GM12878 (cell line): ENCODE data around the gene PRKCE. TPM values are rescaled to one million over a fixed set of nuclear protein-coding genes. Genes with fewer than 3 reads are reported as not detected.

ENCODE experiments used
- ATAC-seq: fragments of 200-7000 bp; cut with Tn5 transposase; 3 replicates; pipeline ENCODE4 v1.9.1; 2020; ENCODE audit warnings: mild to moderate bottlenecking, moderate library complexity
- BruUV-seq: library from RNA; stranded (reverse); fragments of 400-500 nt; replicated peaks from 2 replicates; lab custom pipeline; 2021; lab: Mats Ljungman, UMichigan
- CTCF ChIA-PET: fragments of 300-600 bp; sonication (Branson Sonifier 250); formaldehyde crosslinking; extraction: SDS; loops from one replicate; lab custom pipeline; 2021; ENCODE audit warnings: inconsistent platforms; lab: Yijun Ruan, JAX
- POLR2A ChIA-PET: fragments of 350-600 bp; formaldehyde crosslinking; extraction: SDS; loops from one replicate; lab custom pipeline; 2021; ENCODE audit warnings: inconsistent platforms; lab: Charles Lee
- RAD21 ChIA-PET: fragments of 300-600 bp; sonication (Branson Sonifier 250); formaldehyde crosslinking; loops from one replicate; lab custom pipeline; 2023; ENCODE audit warnings: antibody characterized with exemption; ENCODE audit not compliant: unreplicated experiment; lab: Charles Lee
- SMC1A ChIA-PET: fragments of 300-600 bp; sonication (Branson Sonifier 250); formaldehyde crosslinking; loops from one replicate; lab custom pipeline; 2023; ENCODE audit not compliant: unreplicated experiment, uncharacterized antibody; lab: Charles Lee
- DNase-seq: peaks from one replicate; pipeline ENCODE4 v3.0.0-alpha.2; 2011; ENCODE audit warnings: low read depth, low spot score
- FAIRE-seq: peaks from 3 replicates; lab custom pipeline; 2011; peaks lifted over from hg19 to GRCh38; lab: Jason Lieb, UNC
- H2AFZ ChIP-seq: 2 replicates; pipeline ENCODE4 v1.6.0; 2011; ENCODE audit warnings: low read depth, low read length, control low read depth; ENCODE audit not compliant: control insufficient read depth
- H3K27ac ChIP-seq: 2 replicates; pipeline ENCODE4 v1.5.1; 2011; ENCODE audit warnings: control low read depth; ENCODE audit not compliant: control insufficient read depth, insufficient read depth
- H3K27me3 ChIP-seq, 2 experiments: replicated peaks in 1 of 2; 2 replicates each; pipeline versions ENCODE4 v1.6.0 to v1.6.1; 2011; ENCODE audit warnings: low read length in 1 of 2; ENCODE audit not compliant: control insufficient read depth in 2 of 2, insufficient read depth in 2 of 2
- H3K36me3 ChIP-seq, 2 experiments: 2 replicates each; pipeline ENCODE4 v1.5.1; 2011; ENCODE audit warnings: low read length in 1 of 2; ENCODE audit not compliant: control insufficient read depth in 2 of 2, insufficient read depth in 2 of 2
- H3K4me1 ChIP-seq: 2 replicates; pipeline ENCODE4 v1.6.1; 2011; ENCODE audit warnings: mild to moderate bottlenecking, low read length, moderate library complexity, mixed read lengths; ENCODE audit not compliant: control insufficient read depth, insufficient read depth
- H3K4me2 ChIP-seq: 2 replicates; pipeline ENCODE4 v1.6.0; 2011; ENCODE audit warnings: control low read depth; ENCODE audit not compliant: control insufficient read depth, insufficient read depth
- H3K4me3 ChIP-seq: fragments of 200-600 bp; sonication (generic); 2 replicates; pipeline ENCODE4 v1.5.1; 2016
- H3K79me2 ChIP-seq: 2 replicates; pipeline ENCODE4 v1.6.0; 2011; ENCODE audit warnings: low read length; ENCODE audit not compliant: control insufficient read depth, insufficient read depth
- H3K9ac ChIP-seq: 2 replicates; pipeline ENCODE4 v1.8.0; 2011; ENCODE audit warnings: low read length, control low read depth, mixed read lengths; ENCODE audit not compliant: control insufficient read depth, insufficient read depth
- H3K9me3 ChIP-seq: replicated peaks from 3 replicates; pipeline ENCODE4 v1.5.1; 2011; ENCODE audit warnings: mild to moderate bottlenecking, low read length; ENCODE audit not compliant: control insufficient read depth, insufficient read depth
- H4K20me1 ChIP-seq: 2 replicates; pipeline ENCODE4 v1.6.0; 2011; ENCODE audit not compliant: control insufficient read depth, insufficient read depth
- ATF7 ChIP-seq: fragments of 450-650 bp; IDR thresholded peaks from 2 replicates; pipeline ENCODE4 v1.6.1; 2016; ENCODE audit warnings: low read depth, mild to moderate bottlenecking
- CREM ChIP-seq: IDR thresholded peaks from 2 replicates; pipeline ENCODE4 v1.6.1; 2014; ENCODE audit warnings: antibody characterized with exemption, low read depth
- EGR1 ChIP-seq, 2 experiments: IDR thresholded peaks; 1 replicate in 1 of 2; 2 replicates in 1 of 2; pipeline ENCODE4 v1.6.1; 2011 to 2012; ENCODE audit warnings: low read depth in 2 of 2, low read length in 2 of 2, borderline replicate concordance in 1 of 2, mild to moderate bottlenecking in 1 of 2, moderate library complexity in 1 of 2
- EZH2 ChIP-seq: IDR thresholded peaks from 2 replicates; pipeline ENCODE4 v1.6.1; 2012; ENCODE audit warnings: low read depth, mild to moderate bottlenecking, control low read depth, inconsistent platforms, low read length, borderline replicate concordance; ENCODE audit not compliant: control insufficient read depth
- HDAC2 ChIP-seq: fragments of 200-600 bp; sonication (generic); IDR thresholded peaks from 2 replicates; pipeline ENCODE4 v1.6.1; 2017
- IKZF2 ChIP-seq, 2 experiments: fragments of 450-650 bp; IDR thresholded peaks; 2 replicates each; pipeline ENCODE4 v1.6.1; 2017; ENCODE audit warnings: mild to moderate bottlenecking in 2 of 2, moderate library complexity in 2 of 2
- MXI1 ChIP-seq: fragments of 150-350 bp; IDR thresholded peaks from 2 replicates; pipeline ENCODE4 v1.6.1; 2011; ENCODE audit warnings: low read depth, mild to moderate bottlenecking, inconsistent platforms, low read length, improper control_type of control experiment
- NRF1 ChIP-seq: conservative IDR thresholded peaks from 2 replicates; pipeline ENCODE4 v1.6.1; 2011; ENCODE audit warnings: mild to moderate bottlenecking, low read depth, low read length, improper control_type of control experiment
- PML ChIP-seq: IDR thresholded peaks from 2 replicates; pipeline ENCODE4 v1.6.1; 2012; ENCODE audit warnings: low read length, inconsistent platforms
- RCOR1 ChIP-seq: conservative IDR thresholded peaks from 2 replicates; pipeline ENCODE4 v1.6.1; 2012; ENCODE audit warnings: low read depth, low read length, improper control_type of control experiment
- RELA ChIP-seq: fragments of 450-650 bp; IDR thresholded peaks from 2 replicates; pipeline ENCODE4 v1.8.0; 2014; ENCODE audit warnings: borderline replicate concordance; ENCODE audit not compliant: partially characterized antibody
- SIX5 ChIP-seq: IDR thresholded peaks from 2 replicates; pipeline ENCODE4 v1.6.1; 2011; ENCODE audit warnings: mild to moderate bottlenecking, low read depth, low read length, moderate library complexity; ENCODE audit not compliant: severe bottlenecking
- TCF7 ChIP-seq: IDR thresholded peaks from 2 replicates; pipeline ENCODE4 v1.6.1; 2014; ENCODE audit warnings: antibody characterized with exemption, borderline replicate concordance
- ZBED1 ChIP-seq: IDR thresholded peaks from 2 replicates; pipeline ENCODE4 v1.6.1; 2016; ENCODE audit warnings: borderline replicate concordance
- ZNF24 ChIP-seq: fragments of 450-650 bp; IDR thresholded peaks from 2 replicates; pipeline ENCODE4 v1.6.1; 2017; ENCODE audit warnings: antibody characterized with exemption, mild to moderate bottlenecking
- WGBS: methylation state at CpG from one replicate; pipeline ENCODE4 v1.1.6; 2016; ENCODE audit warnings: low lambda C conversion rate; ENCODE audit not compliant: insufficient replicate concordance, insufficient coverage; ENCODE audit errors: missing lambda C conversion rate; 5-methylcytosine and 5-hydroxymethylcytosine counted together
- in situ Hi-C: fragments of 300-500 bp; cut with MboI; formaldehyde crosslinking; loops from 9 replicates; pipeline ENCODE4 v1.14.3; 2018; ENCODE audit warnings: mixed read lengths
- intact Hi-C: fragments of 100-400 bp; cut with micrococcal nuclease; formaldehyde crosslinking; loops from one replicate; pipeline ENCODE4 v1.14.2; 2022; ENCODE audit not compliant: unreplicated experiment
- polyA plus RNA-seq, 11 experiments: library from polyadenylated mRNA; depleted of rRNA in 4 of 11; unstranded in 6 of 11; stranded (reverse) in 5 of 11; fragments of >200 nt; fragmentation: Nextera tagmentation in 4 of 11; fragmentation: Illumina TruSeq in 1 of 11; extraction: Ambion mirVana in 4 of 11; extraction: Trizol in 1 of 11; gene quantifications; 1 replicate in 1 of 11; 2 replicates in 10 of 11; pipeline versions ENCODE4 v1.2.1 to v1.2.3, GENCODE V29; 2011 to 2016; ENCODE audit warnings: inconsistent platforms in 2 of 11, missing spikeins in 2 of 11, low read depth in 1 of 11
- total RNA-seq, 4 experiments: library from RNA; depleted of rRNA in 3 of 4; stranded (reverse); fragments of >200 nt in 3 of 4; fragmentation: Illumina TruSeq in 1 of 4; extraction: Trizol in 1 of 4; gene quantifications; 2 replicates each; pipeline versions ENCODE4 v1.2.1 to v1.2.3, GENCODE V29; 2013 to 2021
- TF ChIP-seq, protein P1 (sequence below): IDR thresholded peaks from 2 replicates; pipeline ENCODE4 v1.6.1; 2011; ENCODE audit warnings: low read depth, mild to moderate bottlenecking, low read length, moderate library complexity, borderline replicate concordance; ENCODE audit errors: extremely low read depth
- TF ChIP-seq, protein P2 (sequence below): fragments of 450-650 bp; IDR thresholded peaks from 2 replicates; pipeline ENCODE4 v1.6.1; 2017; ENCODE audit warnings: low read depth, mild to moderate bottlenecking, moderate library complexity

Gene PRKCE
- total and polyA plus RNA-seq, 10 of the 15 experiments (the other 5 are each of a cell fraction or from before 2014, with no cell fraction given) = 2.6 to 28.2 (median 11.3) TPM

DNA sequence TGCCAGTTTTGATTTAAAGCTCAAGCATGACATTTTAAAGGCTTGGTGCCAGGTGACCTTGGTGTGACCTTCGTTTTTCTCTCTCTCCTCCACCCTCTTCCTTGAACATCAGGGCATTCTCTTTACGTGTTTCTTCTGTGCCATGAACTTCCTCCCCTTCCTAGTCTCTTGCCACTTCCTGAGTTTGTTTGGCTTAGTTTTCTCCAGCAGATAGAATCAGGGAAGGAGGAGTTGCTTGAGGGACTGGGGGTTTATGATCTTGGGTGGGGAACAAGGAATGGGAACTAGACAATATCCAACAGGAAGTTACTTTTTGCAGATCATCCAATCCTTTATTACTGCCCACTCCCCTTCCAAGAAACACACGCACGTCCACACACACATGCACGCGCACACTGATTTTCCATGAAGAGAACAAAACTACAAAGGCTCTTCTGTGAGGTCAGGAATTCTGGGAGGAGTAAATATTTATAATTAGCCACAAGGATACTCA is 435.1 kb downstream of the PRKCE start:
- SMC1A ChIA-PET = interaction anchor here (0.6 to 2.3 kb wide), 4 partner anchors 12 to 24 kb away, joined by 3 to 9 read pairs (median 6); no protein-coding TSS in a partner anchor
- 0 out of 2 replicates have a peak, but pooled peaks cover 3% of the 10 kb centered on the region for H3K4me1 ChIP-seq
- no peak for TF ChIP-seq RELA
- no peak for TF ChIP-seq SIX5
- no peak for TF ChIP-seq PML
- TF ChIP-seq TCF7 = no peak
- no peak for TF ChIP-seq EZH2
- TF ChIP-seq IKZF2 (IDR thresholded peaks at IDR 0.05) = no peak
- TF ChIP-seq ZBED1 = no peak
- H3K4me3 ChIP-seq = no peak overlapping the region
- H3K79me2 ChIP-seq = no peaks in the 10 kb centered on the region
- intact Hi-C loops = no loop called here
- RAD21 ChIA-PET = no interaction called here
- no peaks in the 10 kb centered on the region for H4K20me1 ChIP-seq
- H3K27me3 ChIP-seq = no peaks in the 10 kb centered on the region
- in situ Hi-C loops = no loop called here
- no peaks in the 10 kb centered on the region for H3K9me3 ChIP-seq
- H3K4me2 ChIP-seq = no peak overlapping the region
- POLR2A ChIA-PET = no interaction called here
- ATAC-seq (no peak), DNase-seq (no peak), FAIRE-seq (no peak)
- BruUV-seq = no TSS peak
- H3K9ac ChIP-seq = no peak overlapping the region
- no peak overlapping the region for H2AFZ ChIP-seq
- H3K36me3 ChIP-seq = peaks cover 0 to 2% of the 10 kb centered on the region in 2 experiments; a peak in 2 of 4 replicates
- H3K27ac ChIP-seq = no peak overlapping the region
- CTCF ChIA-PET = interaction anchor here (1.0 kb wide), 1 partner anchor 24 kb away, joined by 3 read pairs; no protein-coding TSS in a partner anchor
- 79% methylated on average over 6 of the region's 6 CpGs for WGBS

DNA sequence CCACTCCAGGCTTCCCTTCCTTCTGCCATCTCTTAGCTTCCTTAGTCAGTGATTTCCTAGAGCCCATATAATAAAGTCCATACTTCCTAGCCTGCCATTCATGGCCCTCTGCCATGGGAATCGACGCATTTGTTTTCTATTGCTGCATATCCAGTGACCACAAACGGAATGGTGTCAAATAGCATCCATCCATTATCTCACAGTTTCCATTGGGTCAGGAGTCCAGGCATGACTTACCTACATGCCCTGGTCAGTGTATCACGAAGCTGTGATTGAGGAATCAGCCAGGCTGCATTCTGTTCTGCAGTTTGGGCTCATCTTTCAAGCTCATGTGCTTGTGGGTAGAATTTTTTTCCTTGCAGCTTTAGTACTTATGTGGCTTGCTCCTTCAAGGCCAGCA is 436.0 kb downstream of the PRKCE start:
- no peak for ATAC-seq
- Histone ChIP-seq H3K36me3 (peaks cover 0 to 2% of the 10 kb centered on the region in 2 experiments; a peak in 2 of 4 replicates), H3K9me3 (no peaks in the 10 kb centered on the region), H3K27ac (no peak overlapping the region), H3K4me2 (no peak overlapping the region), H3K4me3 (no peak overlapping the region), H3K4me1 (0 out of 2 replicates have a peak, but pooled peaks cover under 1% of the 10 kb centered on the region), H3K27me3 (no peaks in the 10 kb centered on the region), H3K79me2 (no peaks in the 10 kb centered on the region), H4K20me1 (no peaks in the 10 kb centered on the region), H3K9ac (no peak overlapping the region), H2AFZ (no peak overlapping the region)
- in situ Hi-C loops (no loop called here), intact Hi-C loops (no loop called here)
- ChIA-PET POLR2A (interaction anchor here (0.6 kb wide), 1 partner anchor 1413 kb away, joined by 3 read pairs; no protein-coding TSS in a partner anchor), CTCF (interaction anchor here (0.6 to 0.9 kb wide), 2 partner anchors 24 to 42 kb away, joined by 3 to 6 read pairs; no protein-coding TSS in a partner anchor), SMC1A (interaction anchor here (0.8 to 1.7 kb wide), 3 partner anchors 10 to 25 kb away, joined by 3 to 9 read pairs (median 3); no protein-coding TSS in a partner anchor), RAD21 (no interaction called here)
- WGBS = 59% methylated on average over 4 of the region's 4 CpGs
- BruUV-seq = no TSS peak
- no peak for FAIRE-seq
- no peak for DNase-seq
- TF ChIP-seq CREM = no peak
- no peak for TF ChIP-seq ZBED1
- TF ChIP-seq ZNF24 = no peak
- TF ChIP-seq, protein P1, sequence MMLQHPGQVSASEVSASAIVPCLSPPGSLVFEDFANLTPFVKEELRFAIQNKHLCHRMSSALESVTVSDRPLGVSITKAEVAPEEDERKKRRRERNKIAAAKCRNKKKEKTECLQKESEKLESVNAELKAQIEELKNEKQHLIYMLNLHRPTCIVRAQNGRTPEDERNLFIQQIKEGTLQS = no peak
- no peak for TF ChIP-seq MXI1
- TF ChIP-seq EGR1 (IDR thresholded peaks at IDR 0.05; ENCODE audit: borderline replicate concordance in 1 of 2, low read depth in 2 of 2, low read length in 2 of 2) = no peak
- TF ChIP-seq, protein P2, sequence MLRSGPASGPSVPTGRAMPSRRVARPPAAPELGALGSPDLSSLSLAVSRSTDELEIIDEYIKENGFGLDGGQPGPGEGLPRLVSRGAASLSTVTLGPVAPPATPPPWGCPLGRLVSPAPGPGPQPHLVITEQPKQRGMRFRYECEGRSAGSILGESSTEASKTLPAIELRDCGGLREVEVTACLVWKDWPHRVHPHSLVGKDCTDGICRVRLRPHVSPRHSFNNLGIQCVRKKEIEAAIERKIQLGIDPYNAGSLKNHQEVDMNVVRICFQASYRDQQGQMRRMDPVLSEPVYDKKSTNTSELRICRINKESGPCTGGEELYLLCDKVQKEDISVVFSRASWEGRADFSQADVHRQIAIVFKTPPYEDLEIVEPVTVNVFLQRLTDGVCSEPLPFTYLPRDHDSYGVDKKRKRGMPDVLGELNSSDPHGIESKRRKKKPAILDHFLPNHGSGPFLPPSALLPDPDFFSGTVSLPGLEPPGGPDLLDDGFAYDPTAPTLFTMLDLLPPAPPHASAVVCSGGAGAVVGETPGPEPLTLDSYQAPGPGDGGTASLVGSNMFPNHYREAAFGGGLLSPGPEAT = no peak
- TF ChIP-seq HDAC2 = no peak
- TF ChIP-seq RCOR1 = no peak
- TF ChIP-seq NRF1 = no peak
- no peak for TF ChIP-seq ATF7
